ENCODE data around the gene PDZRN3.

PDZRN3 gene

DNA sequence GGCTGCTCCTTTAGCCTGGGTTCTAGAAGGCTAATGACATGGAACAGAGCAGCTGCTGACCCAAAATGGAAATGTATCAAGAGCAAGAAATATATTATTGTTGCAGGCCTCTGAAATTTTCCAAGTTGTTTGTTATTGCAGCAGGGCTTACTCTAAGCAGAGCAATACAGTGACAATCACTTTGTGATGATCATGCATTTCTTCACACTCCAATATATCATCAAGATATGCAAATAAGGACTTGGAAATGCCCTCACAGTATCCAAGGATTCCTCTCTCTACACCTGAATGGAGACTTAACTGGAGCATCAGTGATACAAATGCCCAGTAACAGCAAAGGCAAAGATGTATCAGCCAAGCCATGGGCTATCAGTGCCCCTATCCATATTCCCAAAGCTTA lies 89.6 kb downstream of the PDZRN3 start:
- TF ChIP-seq, protein P1, sequence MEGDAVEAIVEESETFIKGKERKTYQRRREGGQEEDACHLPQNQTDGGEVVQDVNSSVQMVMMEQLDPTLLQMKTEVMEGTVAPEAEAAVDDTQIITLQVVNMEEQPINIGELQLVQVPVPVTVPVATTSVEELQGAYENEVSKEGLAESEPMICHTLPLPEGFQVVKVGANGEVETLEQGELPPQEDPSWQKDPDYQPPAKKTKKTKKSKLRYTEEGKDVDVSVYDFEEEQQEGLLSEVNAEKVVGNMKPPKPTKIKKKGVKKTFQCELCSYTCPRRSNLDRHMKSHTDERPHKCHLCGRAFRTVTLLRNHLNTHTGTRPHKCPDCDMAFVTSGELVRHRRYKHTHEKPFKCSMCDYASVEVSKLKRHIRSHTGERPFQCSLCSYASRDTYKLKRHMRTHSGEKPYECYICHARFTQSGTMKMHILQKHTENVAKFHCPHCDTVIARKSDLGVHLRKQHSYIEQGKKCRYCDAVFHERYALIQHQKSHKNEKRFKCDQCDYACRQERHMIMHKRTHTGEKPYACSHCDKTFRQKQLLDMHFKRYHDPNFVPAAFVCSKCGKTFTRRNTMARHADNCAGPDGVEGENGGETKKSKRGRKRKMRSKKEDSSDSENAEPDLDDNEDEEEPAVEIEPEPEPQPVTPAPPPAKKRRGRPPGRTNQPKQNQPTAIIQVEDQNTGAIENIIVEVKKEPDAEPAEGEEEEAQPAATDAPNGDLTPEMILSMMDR (IDR thresholded peaks at IDR 0.05; ENCODE audit: poor library complexity, severe bottlenecking), result no peak
- ATAC-seq (ENCODE audit: low read depth), result no peak
- H3K27me3 ChIP-seq (ENCODE audit: insufficient read depth, poor library complexity, severe bottlenecking), result no peaks in the 10 kb centered on the region
- no peaks in the 10 kb centered on the region for H3K36me3 ChIP-seq (ENCODE audit: low read depth)
- no peak for DNase-seq (ENCODE audit: low spot score)
- H3K4me3 ChIP-seq (ENCODE audit: severe bottlenecking), result no peak overlapping the region
- no peaks in the 10 kb centered on the region for H3K4me1 ChIP-seq (ENCODE audit: insufficient read depth, poor library complexity, severe bottlenecking)
- H3K9me3 ChIP-seq (ENCODE audit: severe bottlenecking), result no peaks in the 10 kb centered on the region
- no peak overlapping the region for H3K27ac ChIP-seq (ENCODE audit: poor library complexity, severe bottlenecking)

DNA sequence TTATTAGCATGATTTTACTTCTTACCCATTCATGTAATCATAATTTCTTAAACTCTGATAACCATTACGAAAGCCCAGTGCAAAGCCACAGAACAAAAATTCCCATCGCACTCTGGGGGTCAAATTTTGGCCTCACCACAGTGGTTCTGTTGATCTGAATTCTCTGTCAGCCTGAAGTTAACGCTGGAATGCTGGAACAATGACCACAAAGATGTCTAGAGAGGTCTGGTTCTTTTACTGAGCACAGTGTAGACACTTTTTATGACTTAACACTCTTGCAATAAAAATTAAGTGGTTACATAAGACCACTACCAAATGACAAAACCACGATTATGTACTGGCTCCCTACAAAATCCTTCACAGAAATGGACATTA lies 94.7 kb downstream of the PDZRN3 start:
- no peak for DNase-seq (ENCODE audit: low spot score)
- TF ChIP-seq, protein P1 (IDR thresholded peaks at IDR 0.05; ENCODE audit: poor library complexity, severe bottlenecking), result no peak
- H3K36me3 ChIP-seq (ENCODE audit: low read depth), result no peaks in the 10 kb centered on the region

DNA sequence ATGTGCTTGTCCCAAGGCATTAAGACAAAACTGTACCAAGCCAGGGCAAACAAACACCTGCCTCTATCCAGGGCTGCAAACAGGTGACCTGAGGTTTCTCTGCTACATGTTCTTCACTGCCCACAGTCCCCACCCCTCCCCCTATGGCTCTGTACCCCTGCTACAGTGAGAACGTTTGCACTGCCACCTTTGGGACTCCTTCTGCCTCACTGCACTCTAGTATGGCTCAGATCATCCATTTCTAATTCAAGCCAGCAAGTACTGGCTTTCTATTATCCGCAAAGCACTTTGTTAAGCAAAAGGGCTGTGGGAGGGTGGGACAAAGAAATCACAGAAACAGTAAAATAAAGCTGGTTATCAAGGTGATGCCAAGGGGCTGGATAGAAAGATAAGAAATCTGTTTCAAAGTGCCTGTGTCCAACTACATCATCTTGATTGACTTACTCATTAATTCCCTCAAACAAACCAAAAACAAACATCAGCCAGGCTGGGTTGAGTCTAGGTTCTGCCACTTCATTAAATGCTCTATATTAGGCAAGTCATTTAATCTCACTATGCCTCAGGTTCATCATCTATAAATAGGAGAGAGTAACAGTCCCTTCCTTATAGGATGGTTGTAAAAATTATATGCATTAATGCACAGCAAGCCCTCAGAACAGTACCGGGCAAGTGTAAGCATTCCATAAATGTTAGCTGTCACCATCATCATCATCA lies 95.3 kb downstream of the PDZRN3 start:
- no peak for ATAC-seq (ENCODE audit: low read depth)

More for the DNA sequence above, 94.7 kb downstream of the PDZRN3 start:
- Histone ChIP-seq H3K9me3 (ENCODE audit: severe bottlenecking) (no peaks in the 10 kb centered on the region), H3K27me3 (ENCODE audit: insufficient read depth, poor library complexity, severe bottlenecking) (no peaks in the 10 kb centered on the region), H3K4me1 (ENCODE audit: insufficient read depth, poor library complexity, severe bottlenecking) (no peaks in the 10 kb centered on the region), H3K27ac (ENCODE audit: poor library complexity, severe bottlenecking) (no peak overlapping the region), H3K4me3 (ENCODE audit: severe bottlenecking) (no peak overlapping the region)
- no peak for ATAC-seq (ENCODE audit: low read depth)

DNA sequence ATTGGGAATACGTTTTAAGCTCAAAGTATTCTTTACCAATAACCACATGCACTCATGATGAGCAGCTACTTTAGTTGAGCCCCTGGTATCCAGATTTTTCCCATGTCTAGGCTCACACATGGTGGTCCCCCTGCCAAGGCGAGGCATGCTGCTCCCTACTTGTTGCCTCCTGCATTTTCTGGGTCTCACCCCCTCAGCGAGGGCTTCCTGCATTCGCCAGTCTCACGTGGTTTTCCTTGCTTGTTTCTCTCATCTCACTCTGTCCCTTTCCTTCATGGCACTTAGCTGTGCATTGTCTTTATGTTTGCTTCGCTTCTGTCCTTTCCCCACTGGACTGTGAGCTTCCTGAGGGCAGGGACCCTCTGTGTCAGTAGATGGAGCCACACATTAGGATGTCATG lies 99.2 kb downstream of the PDZRN3 start:
- Histone ChIP-seq H3K36me3 (ENCODE audit: low read depth) (no peaks in the 10 kb centered on the region), H3K27me3 (ENCODE audit: insufficient read depth, poor library complexity, severe bottlenecking) (no peaks in the 10 kb centered on the region), H3K27ac (ENCODE audit: poor library complexity, severe bottlenecking) (no peak overlapping the region), H3K4me1 (ENCODE audit: insufficient read depth, poor library complexity, severe bottlenecking) (no peaks in the 10 kb centered on the region), H3K9me3 (ENCODE audit: severe bottlenecking) (no peaks in the 10 kb centered on the region), H3K4me3 (ENCODE audit: severe bottlenecking) (no peak overlapping the region)
- no peak for DNase-seq (ENCODE audit: low spot score)
- no peak for ATAC-seq (ENCODE audit: low read depth)
- TF ChIP-seq, protein P1 (IDR thresholded peaks at IDR 0.05; ENCODE audit: poor library complexity, severe bottlenecking), result no peak

More for the DNA sequence above, 95.3 kb downstream of the PDZRN3 start:
- TF ChIP-seq, protein P1 (IDR thresholded peaks at IDR 0.05; ENCODE audit: poor library complexity, severe bottlenecking), result no peak
- Histone ChIP-seq H3K9me3 (ENCODE audit: severe bottlenecking) (no peaks in the 10 kb centered on the region), H3K27ac (ENCODE audit: poor library complexity, severe bottlenecking) (no peak overlapping the region), H3K4me1 (ENCODE audit: insufficient read depth, poor library complexity, severe bottlenecking) (no peaks in the 10 kb centered on the region), H3K27me3 (ENCODE audit: insufficient read depth, poor library complexity, severe bottlenecking) (no peaks in the 10 kb centered on the region), H3K36me3 (ENCODE audit: low read depth) (no peaks in the 10 kb centered on the region), H3K4me3 (ENCODE audit: severe bottlenecking) (no peak overlapping the region)
- no peak for DNase-seq (ENCODE audit: low spot score)

DNA sequence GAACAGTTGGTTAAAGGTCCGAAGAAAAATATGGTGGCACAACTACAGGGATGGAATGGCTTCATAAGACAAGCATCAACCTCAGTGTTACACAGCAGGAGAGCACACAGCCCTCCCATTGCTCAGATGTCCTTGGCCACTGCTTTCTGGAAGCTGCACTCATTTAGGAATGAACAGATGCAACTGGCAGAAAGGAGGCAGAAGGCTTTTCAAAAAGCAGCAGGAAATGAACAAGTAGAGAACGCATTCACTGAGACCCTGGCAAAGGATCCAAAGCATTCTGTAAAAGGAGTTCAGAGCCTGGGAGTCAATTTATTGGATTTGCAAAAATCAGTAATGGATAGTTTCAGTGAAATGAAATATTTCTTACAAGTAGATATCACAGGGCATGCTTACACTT lies 101.1 kb downstream of the PDZRN3 start:
- no peaks in the 10 kb centered on the region for H3K27me3 ChIP-seq (ENCODE audit: insufficient read depth, poor library complexity, severe bottlenecking)
- no peak overlapping the region for H3K27ac ChIP-seq (ENCODE audit: poor library complexity, severe bottlenecking)
- TF ChIP-seq, protein P1 (IDR thresholded peaks at IDR 0.05; ENCODE audit: poor library complexity, severe bottlenecking), result no peak
- H3K4me1 ChIP-seq (ENCODE audit: insufficient read depth, poor library complexity, severe bottlenecking), result no peaks in the 10 kb centered on the region
- ATAC-seq (ENCODE audit: low read depth) (no peak), DNase-seq (ENCODE audit: low spot score) (no peak)
- no peak overlapping the region for H3K4me3 ChIP-seq (ENCODE audit: severe bottlenecking)
- no peaks in the 10 kb centered on the region for H3K36me3 ChIP-seq (ENCODE audit: low read depth)
- H3K9me3 ChIP-seq (ENCODE audit: severe bottlenecking), result no peaks in the 10 kb centered on the region
